ENCODE results near the gene SLC2A13. TPM values are rescaled to one million over a fixed set of nuclear protein-coding genes. Genes with fewer than 3 reads are reported as not detected.

Gene SLC2A13
- polyA plus RNA-seq, 1 experiment, result 3.1 TPM

- CTCF ChIA-PET, result interaction anchor here (1.0 kb wide), 1 partner anchor 11 kb away, joined by 3 read pairs; no protein-coding TSS in a partner anchor
- TF ChIP-seq, protein P1, sequence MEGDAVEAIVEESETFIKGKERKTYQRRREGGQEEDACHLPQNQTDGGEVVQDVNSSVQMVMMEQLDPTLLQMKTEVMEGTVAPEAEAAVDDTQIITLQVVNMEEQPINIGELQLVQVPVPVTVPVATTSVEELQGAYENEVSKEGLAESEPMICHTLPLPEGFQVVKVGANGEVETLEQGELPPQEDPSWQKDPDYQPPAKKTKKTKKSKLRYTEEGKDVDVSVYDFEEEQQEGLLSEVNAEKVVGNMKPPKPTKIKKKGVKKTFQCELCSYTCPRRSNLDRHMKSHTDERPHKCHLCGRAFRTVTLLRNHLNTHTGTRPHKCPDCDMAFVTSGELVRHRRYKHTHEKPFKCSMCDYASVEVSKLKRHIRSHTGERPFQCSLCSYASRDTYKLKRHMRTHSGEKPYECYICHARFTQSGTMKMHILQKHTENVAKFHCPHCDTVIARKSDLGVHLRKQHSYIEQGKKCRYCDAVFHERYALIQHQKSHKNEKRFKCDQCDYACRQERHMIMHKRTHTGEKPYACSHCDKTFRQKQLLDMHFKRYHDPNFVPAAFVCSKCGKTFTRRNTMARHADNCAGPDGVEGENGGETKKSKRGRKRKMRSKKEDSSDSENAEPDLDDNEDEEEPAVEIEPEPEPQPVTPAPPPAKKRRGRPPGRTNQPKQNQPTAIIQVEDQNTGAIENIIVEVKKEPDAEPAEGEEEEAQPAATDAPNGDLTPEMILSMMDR (IDR thresholded peaks at IDR 0.05; ENCODE audit: low read depth, low read length), result no peak
Measured at GRCh38 chr12:40000884-40001283, 105.0 kb downstream of the SLC2A13 start.

DNA sequence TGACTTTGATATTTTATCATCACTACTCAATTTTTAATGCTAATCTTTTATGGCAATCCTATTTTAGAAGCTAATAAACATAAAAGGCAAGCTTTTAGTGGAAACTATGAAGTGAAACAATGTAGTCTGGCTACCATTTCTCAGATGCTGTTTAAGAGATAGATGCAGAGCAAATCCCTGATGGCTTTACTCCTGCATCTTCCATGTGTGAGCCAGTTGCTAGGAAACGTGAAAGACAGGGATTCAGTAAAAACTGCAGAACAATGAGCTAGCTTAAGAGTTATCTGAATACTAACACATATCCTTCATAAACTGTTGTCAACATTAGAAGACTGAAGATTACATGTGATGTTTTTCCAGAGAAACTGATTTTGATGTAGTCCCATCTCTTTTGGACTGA, 112.6 kb downstream of the SLC2A13 start:
- ChIA-PET POLR2A (no interaction called here), CTCF (interaction anchor here (0.6 to 4.7 kb wide), 4 partner anchors 17 to 229 kb away, joined by 3 to 54 read pairs (median 8); partner anchors contain the start of gene SLC2A13)
- TF ChIP-seq, protein P1 (IDR thresholded peaks at IDR 0.05; ENCODE audit: low read depth, low read length), result no peak

More at GRCh38 chr12:40000884-40001283, 105.0 kb downstream of the SLC2A13 start:
- Histone ChIP-seq H3K27ac (ENCODE audit: low read depth, low read length) (no peak overlapping the region), H3K9me3 (ENCODE audit: control insufficient read depth, insufficient read depth, low read length) (0 out of 2 replicates have a peak, but pooled peaks cover 3% of the 10 kb centered on the region), H3K27me3 (ENCODE audit: control insufficient read depth, insufficient read depth, low read length) (no peaks in the 10 kb centered on the region), H3K4me3 (ENCODE audit: low read depth, low read length) (no peak overlapping the region)
- DNase-seq (ENCODE audit: low read depth, low spot score), result no peak
- POLR2A ChIA-PET, result no interaction called here

GRCh38 chr12:39990122-39991101, 115.5 kb downstream of the SLC2A13 start:
- H3K27ac ChIP-seq (ENCODE audit: low read depth, low read length), result no peak overlapping the region

More for the DNA sequence above, 112.6 kb downstream of the SLC2A13 start:
- Histone ChIP-seq H3K27ac (ENCODE audit: low read depth, low read length) (no peak overlapping the region), H3K4me3 (ENCODE audit: low read depth, low read length) (no peak overlapping the region), H3K9me3 (ENCODE audit: control insufficient read depth, insufficient read depth, low read length) (0 out of 2 replicates have a peak, but pooled peaks cover 3% of the 10 kb centered on the region), H3K27me3 (ENCODE audit: control insufficient read depth, insufficient read depth, low read length) (no peaks in the 10 kb centered on the region)
- DNase-seq (ENCODE audit: low read depth, low spot score), result no peak

DNA sequence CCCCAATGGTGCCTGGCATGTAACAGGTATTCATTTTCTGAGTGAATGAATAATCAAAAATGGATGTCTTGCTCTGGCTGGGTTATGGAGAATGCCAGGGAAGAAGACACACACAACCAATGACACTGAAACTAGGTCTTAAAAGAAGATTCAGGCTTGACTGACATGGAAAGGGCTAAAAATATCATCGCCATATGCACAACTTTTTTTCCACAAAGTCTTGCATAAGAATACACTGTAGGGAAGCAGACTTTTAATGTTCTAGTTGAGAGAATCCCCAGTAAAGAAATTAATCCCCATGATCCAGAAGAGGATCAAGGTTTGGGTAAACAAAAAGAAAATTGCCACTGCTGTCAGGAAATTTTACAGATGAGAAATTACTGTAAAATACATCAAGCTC, 116.4 kb downstream of the SLC2A13 start:
- Histone ChIP-seq H3K27ac (ENCODE audit: low read depth, low read length) (no peak overlapping the region), H3K27me3 (ENCODE audit: control insufficient read depth, insufficient read depth, low read length) (no peaks in the 10 kb centered on the region), H3K4me3 (ENCODE audit: low read depth, low read length) (no peak overlapping the region), H3K9me3 (ENCODE audit: control insufficient read depth, insufficient read depth, low read length) (no peaks in the 10 kb centered on the region)
- no peak for DNase-seq (ENCODE audit: low read depth, low spot score)
- ChIA-PET POLR2A (no interaction called here), CTCF (interaction anchor here (0.6 to 4.7 kb wide), 5 partner anchors 14 to 225 kb away, joined by 3 to 54 read pairs (median 3); no protein-coding TSS in a partner anchor)
- TF ChIP-seq, protein P1 (IDR thresholded peaks at IDR 0.05; ENCODE audit: low read depth, low read length), result no peak

More at GRCh38 chr12:39990122-39991101, 115.5 kb downstream of the SLC2A13 start:
- TF ChIP-seq, protein P1 (IDR thresholded peaks at IDR 0.05; ENCODE audit: low read depth, low read length), result peak; percentile 85
- Histone ChIP-seq H3K9me3 (ENCODE audit: control insufficient read depth, insufficient read depth, low read length) (no peaks in the 10 kb centered on the region), H3K4me3 (ENCODE audit: low read depth, low read length) (no peak overlapping the region), H3K27me3 (ENCODE audit: control insufficient read depth, insufficient read depth, low read length) (no peaks in the 10 kb centered on the region)
- ChIA-PET CTCF (interaction anchor here (0.6 to 4.7 kb wide), 25 partner anchors 12 to 245 kb away, joined by 3 to 54 read pairs (median 4); partner anchors contain the start of gene SLC2A13), POLR2A (no interaction called here)
- peak; percentile 2 for DNase-seq (ENCODE audit: low read depth, low spot score)

Measured in AG04450 (cell line).